GM12872 (cell line): Measurements from ENCODE around the gene RREB1.

Source experiments
- CTCF ChIP-seq: IDR thresholded peaks from 3 replicates; pipeline ENCODE4 v1.5.1; 2011; ENCODE audit warnings: low read depth, mild to moderate bottlenecking, low read length, moderate library complexity; ENCODE audit not compliant: insufficient read depth

RREB1 gene

GRCh38 chr6:7195339-7196018 lies 87.7 kb downstream of the RREB1 start:
- TF ChIP-seq CTCF, result no peak

- TF ChIP-seq CTCF, result no peak
Measured at GRCh38 chr6:7196019-7196402, 88.2 kb downstream of the RREB1 start.

GRCh38 chr6:7196685-7197283 lies 89.0 kb downstream of the RREB1 start:
- TF ChIP-seq CTCF, result no peak

GRCh38 chr6:7197747-7198146 lies 90.0 kb downstream of the RREB1 start:
- no peak for TF ChIP-seq CTCF

GRCh38 chr6:7198833-7199800 lies 91.4 kb downstream of the RREB1 start:
- no peak for TF ChIP-seq CTCF

GRCh38 chr6:7200598-7201443 lies 93.1 kb downstream of the RREB1 start:
- TF ChIP-seq CTCF, result no peak
